Ectodermal cell (in vitro differentiated cells): ENCODE measurements around the gene CEP152.

Source experiments
- H3K27ac ChIP-seq: 2 replicates; pipeline ENCODE4 v1.7.0; 2013; ENCODE audit warnings: mild to moderate bottlenecking, low read depth, low read length; ENCODE audit not compliant: insufficient read depth, poor library complexity, severe bottlenecking
- H3K27me3 ChIP-seq: 2 replicates; pipeline ENCODE4 v1.7.0; 2013; ENCODE audit warnings: mild to moderate bottlenecking, low read length; ENCODE audit not compliant: insufficient read depth, control insufficient read depth, poor library complexity, severe bottlenecking
- H3K36me3 ChIP-seq: one replicate; pipeline ENCODE4 v1.7.0; 2013; ENCODE audit warnings: low read length; ENCODE audit not compliant: control insufficient read depth, insufficient read depth
- H3K4me1 ChIP-seq: one replicate; pipeline ENCODE4 v1.7.0; 2013; ENCODE audit warnings: low read length; ENCODE audit not compliant: control insufficient read depth, insufficient read depth
- H3K4me3 ChIP-seq: 2 replicates; pipeline ENCODE4 v1.7.0; 2013; ENCODE audit warnings: low read depth, low read length, control low read depth; ENCODE audit not compliant: insufficient read depth
- H3K9me3 ChIP-seq: 2 replicates; pipeline ENCODE4 v1.7.0; 2013; ENCODE audit warnings: mild to moderate bottlenecking, low read length, moderate library complexity; ENCODE audit not compliant: control insufficient read depth
- WGBS, 2 experiments: methylation state at CpG; one replicate each; pipeline ENCODE4 v1.1.7; 2013; ENCODE audit warnings: missing lambda C conversion rate in 2 of 2; 5-methylcytosine and 5-hydroxymethylcytosine counted together

Gene CEP152

DNA sequence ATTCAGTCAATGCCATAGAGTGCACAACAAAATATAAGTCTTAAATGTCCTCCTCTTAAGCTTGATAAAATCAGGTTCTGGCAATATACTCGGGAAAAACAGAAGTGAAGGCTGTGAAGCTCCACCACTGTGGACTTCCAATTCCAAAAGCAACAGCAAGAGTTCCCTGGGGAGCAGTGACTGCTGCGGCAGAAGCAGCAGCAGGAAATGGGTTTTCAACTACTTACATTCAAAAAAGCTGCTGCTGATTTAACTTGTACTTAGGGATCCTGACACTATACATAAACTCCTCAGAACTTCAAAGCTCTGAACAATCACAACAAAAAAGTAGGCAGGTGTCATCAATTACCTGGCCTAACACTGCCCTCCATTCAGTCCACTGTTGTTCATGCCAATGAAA is 4.7 kb downstream of the CEP152 start:
- Histone ChIP-seq H3K27me3 (no peaks in the 10 kb centered on the region), H3K9me3 (no peaks in the 10 kb centered on the region), H3K36me3 (no peaks in the 10 kb centered on the region), H3K4me3 (no peak overlapping the region), H3K27ac (no peak overlapping the region), H3K4me1 (no peaks in the 10 kb centered on the region)
- 25 to 42% methylated on average over 2 of the region's 2 CpGs for WGBS, 2 experiments

DNA sequence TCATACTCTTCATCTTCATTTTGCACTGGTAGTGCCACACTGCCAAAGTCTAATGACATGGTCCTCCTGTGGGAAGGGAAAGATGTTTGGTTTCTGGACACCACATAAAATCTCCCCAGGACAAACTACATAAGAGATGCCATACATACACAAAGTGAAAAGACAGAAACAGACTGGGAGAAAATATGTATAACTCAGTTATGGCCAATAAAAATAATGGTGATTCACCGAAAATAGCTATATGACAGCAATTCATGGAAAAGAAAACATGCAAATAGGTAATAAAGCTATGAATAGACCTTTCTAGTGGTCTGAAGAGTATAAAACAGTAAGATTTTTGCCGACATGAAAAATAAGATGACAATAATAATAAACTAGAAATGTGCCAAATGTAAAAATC is 5.3 kb downstream of the CEP152 start:
- Histone ChIP-seq H3K9me3 (no peaks in the 10 kb centered on the region), H3K4me1 (no peaks in the 10 kb centered on the region), H3K36me3 (no peaks in the 10 kb centered on the region), H3K27me3 (no peaks in the 10 kb centered on the region), H3K27ac (no peak overlapping the region), H3K4me3 (no peak overlapping the region)
- WGBS, 2 experiments, result 100% methylated on average over 1 of the region's 2 CpGs; no CpG with 5 or more reads in 1 of the 2 experiments

DNA sequence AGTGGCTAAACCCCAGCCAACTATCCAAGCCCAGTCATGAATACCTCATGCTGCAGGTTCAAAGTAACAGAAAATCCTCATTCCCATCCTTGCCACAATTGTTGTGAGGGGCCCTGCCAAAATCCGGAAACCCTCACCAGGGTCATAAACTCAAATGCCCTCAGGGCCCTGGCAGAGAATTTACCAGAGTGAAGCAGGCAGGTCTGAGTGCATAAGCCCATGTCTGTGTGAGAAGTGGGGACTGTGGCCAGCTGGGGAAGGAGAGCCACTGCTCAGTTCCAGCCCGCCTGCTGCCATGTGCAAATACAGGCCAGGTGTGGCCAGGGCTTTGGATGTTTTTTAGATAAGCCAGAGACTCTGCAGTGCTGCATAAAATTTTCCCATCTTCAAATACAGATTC is 7.0 kb downstream of the CEP152 start:
- H3K4me3 ChIP-seq, result no peak overlapping the region
- 94 to 95% methylated on average over 2 of the region's 2 CpGs for WGBS, 2 experiments
- H3K9me3 ChIP-seq, result no peaks in the 10 kb centered on the region
- H3K27me3 ChIP-seq, result no peaks in the 10 kb centered on the region
- no peaks in the 10 kb centered on the region for H3K36me3 ChIP-seq
- H3K4me1 ChIP-seq, result no peaks in the 10 kb centered on the region
- no peak overlapping the region for H3K27ac ChIP-seq

DNA sequence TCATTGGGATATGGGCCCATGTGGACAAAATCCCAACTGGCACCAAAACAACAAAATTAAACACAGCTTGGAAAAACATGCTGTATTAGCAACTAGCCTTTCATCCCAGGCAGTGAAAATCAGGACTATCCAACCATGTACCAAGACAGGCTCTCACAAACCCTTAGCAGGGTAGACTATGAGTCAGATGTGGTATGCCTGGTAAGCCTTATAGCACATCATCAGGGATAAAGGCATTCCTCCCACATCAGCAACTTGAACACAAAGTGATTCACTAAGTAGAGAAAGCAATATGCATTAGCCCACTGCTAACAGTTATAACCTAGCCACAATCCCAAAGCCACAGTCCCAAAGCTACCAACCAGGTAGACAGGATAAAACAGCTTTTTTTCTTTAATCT is 8.0 kb downstream of the CEP152 start:
- Histone ChIP-seq H3K27ac (no peak overlapping the region), H3K36me3 (no peaks in the 10 kb centered on the region), H3K4me3 (no peak overlapping the region), H3K4me1 (no peaks in the 10 kb centered on the region), H3K9me3 (no peaks in the 10 kb centered on the region), H3K27me3 (no peaks in the 10 kb centered on the region)

DNA sequence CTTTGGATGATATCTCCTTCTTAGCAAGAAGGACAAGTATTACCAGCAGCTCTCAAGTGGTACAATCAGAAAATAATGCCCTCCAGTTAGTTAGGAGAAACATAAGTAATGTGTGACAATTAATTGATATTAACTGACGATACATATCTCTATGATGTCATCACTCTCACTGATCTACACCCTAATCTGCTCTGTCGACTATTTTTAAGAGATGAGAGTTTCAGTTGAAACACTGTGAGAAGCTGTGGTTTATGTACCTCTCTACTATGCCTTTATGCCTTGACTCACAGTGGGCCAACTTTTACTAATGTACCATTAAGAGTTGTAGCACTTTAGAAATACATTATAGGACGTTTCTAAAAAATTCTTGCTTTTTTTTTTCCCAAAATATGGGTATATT is 8.6 kb downstream of the CEP152 start:
- H3K36me3 ChIP-seq, result no peaks in the 10 kb centered on the region
- no peaks in the 10 kb centered on the region for H3K27me3 ChIP-seq
- 93% methylated on average over 2 of the region's 3 CpGs; no CpG with 5 or more reads in 1 of the 2 experiments for WGBS, 2 experiments
- no peak overlapping the region for H3K27ac ChIP-seq
- no peak overlapping the region for H3K4me3 ChIP-seq
- H3K4me1 ChIP-seq, result no peaks in the 10 kb centered on the region
- no peaks in the 10 kb centered on the region for H3K9me3 ChIP-seq

DNA sequence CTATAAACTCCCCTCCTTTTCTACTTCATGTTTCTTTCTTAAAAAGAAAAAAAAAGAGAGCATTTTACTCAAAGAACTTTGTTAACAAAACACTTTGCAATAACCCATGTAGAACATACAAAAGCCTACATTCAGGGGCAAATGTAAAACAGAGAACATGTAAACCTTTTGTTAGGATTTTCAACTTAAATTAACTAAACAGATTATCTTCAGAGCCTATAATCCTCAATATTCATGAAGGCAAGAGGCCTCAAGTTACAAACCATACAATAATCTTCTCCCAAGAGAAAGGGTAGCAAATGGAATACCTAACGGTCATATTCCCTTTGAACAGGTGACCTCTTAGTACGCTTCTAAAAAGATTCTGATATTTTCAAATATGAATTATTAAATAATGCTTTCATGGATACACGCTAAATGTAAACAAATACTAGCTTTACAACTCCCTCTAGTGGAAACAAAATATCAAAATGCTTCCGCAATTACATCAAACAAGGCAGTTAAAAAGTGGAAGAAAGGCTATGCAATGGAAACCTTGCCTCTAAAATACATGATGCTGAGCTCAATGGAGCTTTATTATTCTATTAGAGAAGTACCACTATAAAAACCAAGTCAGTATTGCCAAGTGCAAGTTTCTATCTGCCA is 9.9 kb downstream of the CEP152 start:
- 79 to 83% methylated on average over 2 of the region's 4 CpGs for WGBS, 2 experiments
- no peaks in the 10 kb centered on the region for H3K36me3 ChIP-seq
- H3K27ac ChIP-seq, result no peak overlapping the region
- H3K4me1 ChIP-seq, result no peaks in the 10 kb centered on the region
- no peak overlapping the region for H3K4me3 ChIP-seq
- no peaks in the 10 kb centered on the region for H3K27me3 ChIP-seq
- H3K9me3 ChIP-seq, result no peaks in the 10 kb centered on the region

DNA sequence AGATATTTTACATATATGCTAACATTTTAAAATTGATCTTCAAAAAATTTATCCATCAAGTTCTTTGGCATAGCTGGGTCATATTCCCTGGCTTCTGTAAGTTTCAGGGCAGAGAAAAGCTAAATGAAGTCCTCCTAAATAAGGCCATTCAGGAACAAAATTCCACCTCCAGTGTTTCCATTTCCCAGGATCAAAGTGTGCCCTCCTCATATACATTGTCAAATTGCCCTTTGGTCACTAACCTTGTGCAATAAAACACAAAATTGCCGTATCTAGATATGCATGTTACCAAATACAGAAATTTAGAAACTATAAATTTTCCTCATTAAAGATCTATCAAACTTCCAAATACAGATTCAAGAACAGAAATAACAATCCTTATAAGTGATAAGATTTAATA is 10.6 kb downstream of the CEP152 start:
- Histone ChIP-seq H3K36me3 (no peaks in the 10 kb centered on the region), H3K27ac (no peak overlapping the region), H3K27me3 (no peaks in the 10 kb centered on the region), H3K4me3 (no peak overlapping the region), H3K9me3 (no peaks in the 10 kb centered on the region), H3K4me1 (no peaks in the 10 kb centered on the region)
- 90 to 94% methylated on average over 1 of the region's 1 CpG for whole genome bisulfite sequencing, 2 experiments

DNA sequence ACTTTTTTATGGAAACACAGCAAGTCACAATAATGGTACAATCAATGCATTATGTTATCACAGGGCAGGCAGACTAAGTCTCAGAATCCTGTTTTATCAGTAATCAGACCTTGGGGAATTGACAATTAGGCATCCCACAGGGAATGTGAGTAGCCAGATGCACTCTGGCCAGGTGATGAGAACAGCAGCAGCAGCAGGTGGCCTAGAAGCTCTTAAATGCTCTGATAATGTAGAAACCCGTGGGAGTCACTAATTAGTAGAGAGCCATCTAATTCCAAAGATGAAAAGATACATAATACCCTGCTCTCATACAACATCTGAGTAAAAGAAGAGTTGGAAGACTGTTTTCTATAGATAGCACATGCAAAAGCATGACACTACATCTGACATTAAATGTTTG is 12.6 kb downstream of the CEP152 start:
- Histone ChIP-seq H3K27me3 (no peaks in the 10 kb centered on the region), H3K9me3 (no peaks in the 10 kb centered on the region), H3K36me3 (peaks cover 4% of the 10 kb centered on the region), H3K4me1 (no peaks in the 10 kb centered on the region), H3K27ac (no peak overlapping the region), H3K4me3 (no peak overlapping the region)
- 8% methylated on average over 1 of the region's 1 CpG; no CpG with 5 or more reads in 1 of the 2 experiments for whole genome bisulfite sequencing, 2 experiments

DNA sequence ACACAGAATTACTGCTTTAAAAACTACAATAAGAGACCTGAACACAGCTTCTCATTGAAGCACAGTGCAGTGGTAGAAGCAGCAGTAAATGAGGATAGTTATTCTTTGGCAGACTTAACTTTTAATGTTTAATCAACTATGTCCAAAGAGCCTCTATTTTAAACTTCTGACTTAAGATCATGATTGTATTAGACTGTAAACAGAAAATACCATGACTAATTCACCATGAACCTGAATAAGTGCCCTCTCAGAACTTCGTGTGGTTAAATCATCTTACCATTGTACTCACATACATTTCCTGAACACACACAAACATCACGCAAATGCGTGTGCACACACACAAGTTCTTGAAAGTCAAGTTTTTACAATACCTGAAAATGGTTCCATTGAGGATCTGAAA is 13.9 kb downstream of the CEP152 start:
- no peaks in the 10 kb centered on the region for H3K4me1 ChIP-seq
- H3K9me3 ChIP-seq, result no peaks in the 10 kb centered on the region
- no peak overlapping the region for H3K4me3 ChIP-seq
- no peak overlapping the region for H3K27ac ChIP-seq
- H3K36me3 ChIP-seq, result peaks cover 14% of the 10 kb centered on the region
- 91 to 93% methylated on average over 3 of the region's 3 CpGs for WGBS, 2 experiments
- H3K27me3 ChIP-seq, result no peaks in the 10 kb centered on the region

DNA sequence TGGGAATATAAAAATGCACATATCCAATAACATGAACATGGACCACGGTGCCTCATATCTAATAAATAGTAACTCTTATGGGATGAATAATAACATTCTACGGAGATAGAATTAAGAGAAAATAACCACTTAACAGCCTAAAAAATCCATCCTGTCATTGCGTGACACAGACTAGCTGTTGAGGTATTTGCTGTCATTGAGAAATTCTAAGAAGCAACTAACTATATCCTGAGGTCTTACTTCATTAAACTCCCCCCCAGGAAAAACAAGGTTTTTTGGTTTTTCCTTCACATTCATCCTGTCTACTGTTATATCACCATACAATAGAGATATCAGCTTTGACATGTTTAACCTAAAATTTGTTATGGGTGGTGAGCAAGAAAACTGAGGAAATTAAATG is 14.3 kb downstream of the CEP152 start:
- no peaks in the 10 kb centered on the region for H3K4me1 ChIP-seq
- H3K27ac ChIP-seq, result no peak overlapping the region
- WGBS, 2 experiments, result 98 to 100% methylated on average over 1 to 2 of the region's 3 CpGs
- H3K27me3 ChIP-seq, result no peaks in the 10 kb centered on the region
- H3K36me3 ChIP-seq, result peaks cover 15% of the 10 kb centered on the region
- no peak overlapping the region for H3K4me3 ChIP-seq
- H3K9me3 ChIP-seq, result no peaks in the 10 kb centered on the region

DNA sequence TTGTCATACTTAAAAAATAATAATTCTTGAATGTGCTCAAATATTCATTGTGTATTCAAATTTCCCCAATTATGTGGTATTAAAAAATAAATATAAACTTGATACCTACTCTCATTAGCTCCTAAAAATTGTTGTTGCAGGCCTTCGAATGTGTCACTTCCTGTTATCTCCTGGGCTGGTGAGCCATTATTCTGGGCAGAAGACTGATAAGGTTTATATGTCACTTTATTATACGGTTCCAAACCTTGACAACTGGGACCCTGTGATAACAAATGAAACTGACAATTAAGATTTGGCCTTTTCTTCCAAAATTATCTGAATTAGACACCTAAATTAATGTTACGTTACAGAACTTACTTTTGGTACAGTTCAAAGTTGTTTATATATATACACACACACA is 15.0 kb downstream of the CEP152 start:
- 92 to 100% methylated on average over 3 of the region's 3 CpGs for WGBS, 2 experiments
- no peaks in the 10 kb centered on the region for H3K9me3 ChIP-seq
- peaks cover 15% of the 10 kb centered on the region for H3K36me3 ChIP-seq
- no peak overlapping the region for H3K4me3 ChIP-seq
- H3K27ac ChIP-seq, result no peak overlapping the region
- H3K27me3 ChIP-seq, result no peaks in the 10 kb centered on the region
- H3K4me1 ChIP-seq, result no peaks in the 10 kb centered on the region
